DND-41 (cell line): ENCODE data around the gene IL20RB.
"Not testable (repeated sequence)": the region's sequence is repeated elsewhere in the genome, so short reads cannot be mapped to it uniquely, and the experiment has no call there.

ENCODE experiments used
- ATAC-seq: fragments of 200-7000 bp; cut with Tn5 transposase; 3 replicates; pipeline ENCODE4 v1.9.1; 2021; ENCODE audit warnings: low read depth; ENCODE audit not compliant: insufficient read depth
- DNase-seq: peaks from one replicate; pipeline ENCODE4 v3.0.0-alpha.2; 2020
- H2AFZ ChIP-seq: 2 replicates; pipeline ENCODE4 v1.6.0; 2012; ENCODE audit warnings: low read depth, low read length
- H3K27ac ChIP-seq: 2 replicates; pipeline ENCODE4 v1.5.1; 2012; ENCODE audit warnings: low read length, inconsistent platforms
- H3K27me3 ChIP-seq: fragments of 200-600 bp; sonication (generic); 2 replicates; pipeline ENCODE4 v1.6.0; 2012; ENCODE audit warnings: low read length, mild to moderate bottlenecking, inconsistent platforms; ENCODE audit not compliant: insufficient read depth, poor library complexity
- H3K36me3 ChIP-seq: 2 replicates; pipeline ENCODE4 v1.5.1; 2012; ENCODE audit warnings: low read length, inconsistent platforms; ENCODE audit not compliant: insufficient read depth
- H3K4me1 ChIP-seq: 2 replicates; pipeline ENCODE4 v1.5.1; 2012; ENCODE audit warnings: mild to moderate bottlenecking, low read length; ENCODE audit not compliant: insufficient read depth
- H3K4me2 ChIP-seq: 2 replicates; pipeline ENCODE4 v1.6.0; 2012; ENCODE audit warnings: mild to moderate bottlenecking, moderate library complexity, low read length, inconsistent platforms; ENCODE audit not compliant: insufficient read depth
- H3K4me3 ChIP-seq, 2 experiments: fragments of 200-600 bp in 1 of 2; shearing (Covaris generic) in 1 of 2; 2 replicates each; pipeline ENCODE4 v1.5.1; 2012 to 2016; ENCODE audit warnings: inconsistent platforms in 2 of 2, low read length in 2 of 2, mild to moderate bottlenecking in 2 of 2, low read depth in 1 of 2, moderate library complexity in 1 of 2
- H3K79me2 ChIP-seq: 2 replicates; pipeline ENCODE4 v1.6.0; 2012; ENCODE audit warnings: low read length, inconsistent platforms; ENCODE audit not compliant: insufficient read depth
- H3K9ac ChIP-seq: 2 replicates; pipeline ENCODE4 v1.6.0; 2012; ENCODE audit warnings: low read depth, mild to moderate bottlenecking, inconsistent platforms, low read length, moderate library complexity
- H3K9me3 ChIP-seq: 2 replicates; pipeline ENCODE4 v1.5.1; 2012; ENCODE audit warnings: low read length, moderate library complexity, mild to moderate bottlenecking, inconsistent platforms; ENCODE audit not compliant: insufficient read depth, severe bottlenecking
- H4K20me1 ChIP-seq: 2 replicates; pipeline ENCODE4 v1.6.0; 2012; ENCODE audit warnings: low read length; ENCODE audit not compliant: insufficient read depth
- EZH2 ChIP-seq: IDR thresholded peaks from 3 replicates; pipeline ENCODE4 v1.6.1; 2012; ENCODE audit warnings: borderline replicate concordance, low read depth, mild to moderate bottlenecking, moderate library complexity, low read length, inconsistent platforms; ENCODE audit not compliant: severe bottlenecking
- TF ChIP-seq, protein P1 (sequence below): IDR thresholded peaks from 2 replicates; pipeline ENCODE4 v1.5.1; 2012; ENCODE audit warnings: borderline replicate concordance, low read length, moderate library complexity, mild to moderate bottlenecking; ENCODE audit not compliant: poor library complexity, severe bottlenecking; ENCODE audit errors: extremely low read depth

The IL20RB gene

DNA sequence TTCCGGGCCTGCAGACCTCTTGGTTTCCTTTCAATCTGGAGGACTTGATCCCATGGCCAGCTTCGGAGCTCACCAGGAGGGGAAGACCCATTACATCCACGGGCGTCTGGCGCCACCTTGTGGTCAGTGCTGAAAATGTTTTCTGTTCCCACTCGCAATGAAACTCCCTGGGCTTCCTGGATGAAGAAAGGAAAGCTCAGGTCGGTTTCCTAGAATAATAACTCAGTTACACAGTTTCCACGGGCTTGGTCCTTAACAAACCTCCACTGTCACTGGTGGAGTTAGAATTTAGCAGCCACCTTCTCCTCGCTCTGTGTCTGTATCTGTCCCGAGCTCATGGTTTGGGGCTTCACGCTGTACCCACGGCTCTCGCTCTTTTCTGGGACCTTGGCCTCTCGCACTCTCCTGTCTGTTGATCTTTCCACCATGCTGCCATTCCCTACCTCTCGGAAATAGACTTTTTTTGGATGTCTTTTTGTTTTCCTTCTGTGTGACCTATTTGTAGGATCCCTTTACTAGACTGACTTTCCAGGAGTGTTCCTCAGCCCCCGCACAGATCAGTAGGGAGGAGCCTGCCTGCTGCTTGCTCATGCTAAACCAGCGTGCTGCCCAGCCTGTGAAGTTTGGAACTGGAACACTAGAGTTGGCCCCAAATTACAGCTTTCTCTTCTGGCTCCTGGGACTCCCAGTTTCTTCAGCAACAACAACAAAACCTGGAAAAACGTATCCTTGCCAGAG, 56.3 kb downstream of the IL20RB start:
- TF ChIP-seq, protein P1, sequence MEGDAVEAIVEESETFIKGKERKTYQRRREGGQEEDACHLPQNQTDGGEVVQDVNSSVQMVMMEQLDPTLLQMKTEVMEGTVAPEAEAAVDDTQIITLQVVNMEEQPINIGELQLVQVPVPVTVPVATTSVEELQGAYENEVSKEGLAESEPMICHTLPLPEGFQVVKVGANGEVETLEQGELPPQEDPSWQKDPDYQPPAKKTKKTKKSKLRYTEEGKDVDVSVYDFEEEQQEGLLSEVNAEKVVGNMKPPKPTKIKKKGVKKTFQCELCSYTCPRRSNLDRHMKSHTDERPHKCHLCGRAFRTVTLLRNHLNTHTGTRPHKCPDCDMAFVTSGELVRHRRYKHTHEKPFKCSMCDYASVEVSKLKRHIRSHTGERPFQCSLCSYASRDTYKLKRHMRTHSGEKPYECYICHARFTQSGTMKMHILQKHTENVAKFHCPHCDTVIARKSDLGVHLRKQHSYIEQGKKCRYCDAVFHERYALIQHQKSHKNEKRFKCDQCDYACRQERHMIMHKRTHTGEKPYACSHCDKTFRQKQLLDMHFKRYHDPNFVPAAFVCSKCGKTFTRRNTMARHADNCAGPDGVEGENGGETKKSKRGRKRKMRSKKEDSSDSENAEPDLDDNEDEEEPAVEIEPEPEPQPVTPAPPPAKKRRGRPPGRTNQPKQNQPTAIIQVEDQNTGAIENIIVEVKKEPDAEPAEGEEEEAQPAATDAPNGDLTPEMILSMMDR, result peak; percentile 92
- TF ChIP-seq EZH2, result no peak
- Histone ChIP-seq H3K4me1 (peaks cover 13% of the 10 kb centered on the region), H3K36me3 (no peaks in the 10 kb centered on the region), H3K27me3 (no peaks in the 10 kb centered on the region), H3K9ac (peak overlapping the region; percentile 35), H3K4me2 (peak overlapping the region; percentile 60), H3K79me2 (no peaks in the 10 kb centered on the region), H3K4me3 (peak overlapping the region in 1 of 2 experiments; percentile 40; a peak in 1 of 4 replicates), H3K9me3 (no peaks in the 10 kb centered on the region), H4K20me1 (no peaks in the 10 kb centered on the region), H3K27ac (peak overlapping the region; percentile 17; the same call in 1 of the 2 replicates), H2AFZ (peak overlapping the region; percentile 80)
- DNase-seq (peak; percentile 85), ATAC-seq (peak; percentile 90)

- not testable (repeated sequence) for H3K36me3 ChIP-seq, H3K27ac ChIP-seq, H3K9ac ChIP-seq
Measured at GRCh38 chr3:137017316-137017715, 59.5 kb downstream of the IL20RB start.

GRCh38 chr3:137020315-137020714, 62.5 kb downstream of the IL20RB start:
- DNase-seq, result no peak
- H4K20me1 ChIP-seq, result no peaks in the 10 kb centered on the region

More at GRCh38 chr3:137017316-137017715, 59.5 kb downstream of the IL20RB start:
- H2AFZ ChIP-seq, H3K4me3 ChIP-seq, H3K9me3 ChIP-seq, H3K27me3 ChIP-seq, H3K79me2 ChIP-seq, H3K4me2 ChIP-seq, DNase-seq, ATAC-seq, H4K20me1 ChIP-seq: not testable (repeated sequence)
- peaks cover 13% of the 10 kb centered on the region for H3K4me1 ChIP-seq

GRCh38 chr3:137020888-137021287, 63.1 kb downstream of the IL20RB start:
- no peaks in the 10 kb centered on the region for H3K79me2 ChIP-seq
- no peaks in the 10 kb centered on the region for H3K27me3 ChIP-seq
- no peaks in the 10 kb centered on the region for H3K9me3 ChIP-seq
- no peak overlapping the region for H3K9ac ChIP-seq
- no peak overlapping the region for H3K4me2 ChIP-seq
- H3K27ac ChIP-seq, result no peak overlapping the region
- no peaks in the 10 kb centered on the region for H3K4me1 ChIP-seq
- ATAC-seq (no peak), DNase-seq (no peak)
- TF ChIP-seq, protein P1, result no peak
- TF ChIP-seq EZH2, result no peak
- H3K4me3 ChIP-seq, result no peak overlapping the region
- no peaks in the 10 kb centered on the region for H4K20me1 ChIP-seq
- H2AFZ ChIP-seq, result no peak overlapping the region
- no peaks in the 10 kb centered on the region for H3K36me3 ChIP-seq

More at GRCh38 chr3:137020315-137020714, 62.5 kb downstream of the IL20RB start:
- Histone ChIP-seq H3K36me3 (no peaks in the 10 kb centered on the region), H3K9ac (no peak overlapping the region), H3K79me2 (no peaks in the 10 kb centered on the region), H3K4me1 (no peaks in the 10 kb centered on the region), H2AFZ (no peak overlapping the region), H3K4me3 (no peak overlapping the region), H3K27me3 (no peaks in the 10 kb centered on the region), H3K4me2 (no peak overlapping the region), H3K27ac (no peak overlapping the region), H3K9me3 (no peaks in the 10 kb centered on the region)
- TF ChIP-seq, protein P1, result no peak
- TF ChIP-seq EZH2, result no peak
- ATAC-seq, result no peak
